Measurements from ENCODE around the gene HIGD1B. TPM values are rescaled to one million over a fixed set of nuclear protein-coding genes. Genes with fewer than 3 reads are reported as not detected.

HIGD1B gene
- total and polyA plus RNA-seq, 10 of the 15 experiments (the other 5 are each of a cell fraction or from before 2014, with no cell fraction given): 1.0 TPM; not detected in 9

- H3K79me2 ChIP-seq (ENCODE audit: control insufficient read depth, insufficient read depth, low read length): no peaks in the 10 kb centered on the region
- POLR2A ChIA-PET: no interaction called here
These were observed 19.8 kb upstream of the HIGD1B start for GRCh38 chr17:44827863-44828262.

More at GRCh38 chr17:44827863-44828262, 19.8 kb upstream of the HIGD1B start:
- BruUV-seq (replicated peaks): no TSS peak
- no peak overlapping the region for H2AFZ ChIP-seq (ENCODE audit: control insufficient read depth, low read depth, low read length)
- 100% methylated on average over 1 of the region's 1 CpG for WGBS (ENCODE audit: insufficient coverage, insufficient replicate concordance, low lambda C conversion rate, missing lambda C conversion rate)
- RAD21 ChIA-PET (ENCODE audit: unreplicated experiment): interaction anchor here (1.0 kb wide), 1 partner anchor 48 kb away, joined by 5 read pairs; no protein-coding TSS in a partner anchor
- H4K20me1 ChIP-seq (ENCODE audit: control insufficient read depth, insufficient read depth): no peaks in the 10 kb centered on the region
- SMC1A ChIA-PET (ENCODE audit: uncharacterized antibody, unreplicated experiment): interaction anchor here (1.5 kb wide), 1 partner anchor 48 kb away, joined by 3 read pairs; no protein-coding TSS in a partner anchor
- H3K27ac ChIP-seq (ENCODE audit: control insufficient read depth, insufficient read depth): no peak overlapping the region
- CTCF ChIA-PET: no interaction called here
- FAIRE-seq (no peak), DNase-seq (ENCODE audit: low read depth, low spot score) (no peak), ATAC-seq (no peak)
- in situ Hi-C loops (cut with MboI): no loop called here
- intact Hi-C loops (cut with micrococcal nuclease; ENCODE audit: unreplicated experiment): no loop called here
- no peaks in the 10 kb centered on the region for H3K4me1 ChIP-seq (ENCODE audit: control insufficient read depth, insufficient read depth, low read length)
- H3K27me3 ChIP-seq (replicated peaks in 1 of 2; ENCODE audit: control insufficient read depth in 2 of 2, insufficient read depth in 2 of 2, low read length in 1 of 2): peaks cover 0 to 7% of the 10 kb centered on the region in 2 experiments; a peak in 3 of 4 replicates
- no peak for TF ChIP-seq SPI1 (IDR thresholded peaks at IDR 0.05; ENCODE audit: borderline replicate concordance, insufficient read depth, low read depth, low read length)
- no peak for TF ChIP-seq SMAD1 (IDR thresholded peaks at IDR 0.05; ENCODE audit: low read depth, partially characterized antibody)
- no peak for TF ChIP-seq MLLT1 (IDR thresholded peaks at IDR 0.05)
- TF ChIP-seq PRDM15 (CRISPR knock-in tag; IDR thresholded peaks at IDR 0.05): no peak
- TF ChIP-seq PAX8 (IDR thresholded peaks at IDR 0.05): no peak
- no peak for TF ChIP-seq E2F8 (IDR thresholded peaks at IDR 0.05; ENCODE audit: low read depth, partially characterized antibody)
- TF ChIP-seq BCL3 (IDR thresholded peaks at IDR 0.05; ENCODE audit: borderline replicate concordance, insufficient read depth, low read depth, low read length, poor library complexity, severe bottlenecking): no peak
- no peak for TF ChIP-seq POLR2A (IDR thresholded peaks at IDR 0.05; ENCODE audit: low read depth, low read length)
- TF ChIP-seq ELK1 (IDR thresholded peaks at IDR 0.05; ENCODE audit: low read depth, low read length): no peak
- no peak for TF ChIP-seq BMI1 (IDR thresholded peaks at IDR 0.05; ENCODE audit: borderline replicate concordance)
- TF ChIP-seq KDM1A (IDR thresholded peaks at IDR 0.05; ENCODE audit: borderline replicate concordance): no peak
- no peaks in the 10 kb centered on the region for H3K36me3 ChIP-seq (ENCODE audit: control insufficient read depth in 2 of 2, insufficient read depth in 2 of 2, low read length in 1 of 2)
- H3K9me3 ChIP-seq (replicated peaks; ENCODE audit: control insufficient read depth, insufficient read depth, low read length): no peaks in the 10 kb centered on the region
- H3K9ac ChIP-seq (ENCODE audit: control insufficient read depth, insufficient read depth, low read length): no peak overlapping the region
- H3K4me2 ChIP-seq (ENCODE audit: control insufficient read depth, insufficient read depth): no peak overlapping the region
- no peak overlapping the region for H3K4me3 ChIP-seq

Data from GM12878 (cell line).